Ishikawa (cell line): ENCODE measurements around the gene CLDN5.

Source experiments
- CEBPB ChIP-seq: IDR thresholded peaks from 2 replicates; pipeline ENCODE4 v1.6.1; 2012
- CREB1 ChIP-seq: IDR thresholded peaks from 2 replicates; pipeline ENCODE4 v1.6.1; 2012; ENCODE audit warnings: low read depth
- EGR1 ChIP-seq: IDR thresholded peaks from 2 replicates; pipeline ENCODE4 v1.6.1; 2012
- EP300 ChIP-seq: IDR thresholded peaks from 2 replicates; pipeline ENCODE4 v1.6.1; 2012; ENCODE audit warnings: borderline replicate concordance
- FOXM1 ChIP-seq: IDR thresholded peaks from 2 replicates; pipeline ENCODE4 v1.6.1; 2012; ENCODE audit warnings: low read depth, borderline replicate concordance
- NFIC ChIP-seq: IDR thresholded peaks from 2 replicates; pipeline ENCODE4 v1.6.1; 2012
- RAD21 ChIP-seq: IDR thresholded peaks from 2 replicates; pipeline ENCODE4 v1.6.1; 2012; ENCODE audit warnings: low read depth
- TAF1 ChIP-seq: IDR thresholded peaks from 2 replicates; pipeline ENCODE4 v1.6.1; 2012; ENCODE audit warnings: low read depth, mild to moderate bottlenecking
- TCF12 ChIP-seq: IDR thresholded peaks from 2 replicates; pipeline ENCODE4 v1.6.1; 2012; ENCODE audit warnings: low read depth
- TEAD4 ChIP-seq: IDR thresholded peaks from 2 replicates; pipeline ENCODE4 v1.6.1; 2012
- YY1 ChIP-seq: IDR thresholded peaks from 2 replicates; pipeline ENCODE4 v1.6.1; 2012; ENCODE audit warnings: low read depth
- ZBTB7A ChIP-seq: IDR thresholded peaks from 2 replicates; pipeline ENCODE4 v1.6.1; 2012; ENCODE audit warnings: low read depth
- TF ChIP-seq, protein P1 (sequence below): IDR thresholded peaks from 2 replicates; pipeline ENCODE4 v1.6.1; 2012; ENCODE audit warnings: low read depth, mild to moderate bottlenecking
- TF ChIP-seq, protein P2 (sequence below): IDR thresholded peaks from 2 replicates; pipeline ENCODE4 v1.6.1; 2012
- TF ChIP-seq, protein P3 (sequence below): IDR thresholded peaks from 2 replicates; pipeline ENCODE4 v1.6.1; 2012

CLDN5 gene

DNA sequence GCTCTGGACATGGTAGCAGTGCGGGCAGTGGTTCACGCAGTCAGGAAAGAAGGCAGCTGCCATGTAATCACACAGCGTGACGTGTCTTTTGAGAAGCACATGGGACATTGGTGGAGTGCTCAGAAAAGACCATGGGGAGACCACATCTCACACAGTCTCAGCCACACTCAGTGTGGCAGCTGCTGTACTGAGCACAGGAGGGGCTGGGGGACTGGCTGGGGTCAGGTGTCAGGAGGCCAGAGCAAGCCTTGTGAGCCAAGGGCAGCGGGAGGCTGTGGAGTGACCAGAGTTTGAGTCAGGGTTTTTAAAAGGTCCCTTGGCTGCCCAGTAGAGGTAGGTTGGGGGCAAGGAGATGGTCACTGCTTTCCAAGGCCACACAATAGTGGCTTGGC lies 18.5 kb downstream of the CLDN5 start:
- no peak for TF ChIP-seq ZBTB7A
- no peak for TF ChIP-seq RAD21
- TF ChIP-seq, protein P1, sequence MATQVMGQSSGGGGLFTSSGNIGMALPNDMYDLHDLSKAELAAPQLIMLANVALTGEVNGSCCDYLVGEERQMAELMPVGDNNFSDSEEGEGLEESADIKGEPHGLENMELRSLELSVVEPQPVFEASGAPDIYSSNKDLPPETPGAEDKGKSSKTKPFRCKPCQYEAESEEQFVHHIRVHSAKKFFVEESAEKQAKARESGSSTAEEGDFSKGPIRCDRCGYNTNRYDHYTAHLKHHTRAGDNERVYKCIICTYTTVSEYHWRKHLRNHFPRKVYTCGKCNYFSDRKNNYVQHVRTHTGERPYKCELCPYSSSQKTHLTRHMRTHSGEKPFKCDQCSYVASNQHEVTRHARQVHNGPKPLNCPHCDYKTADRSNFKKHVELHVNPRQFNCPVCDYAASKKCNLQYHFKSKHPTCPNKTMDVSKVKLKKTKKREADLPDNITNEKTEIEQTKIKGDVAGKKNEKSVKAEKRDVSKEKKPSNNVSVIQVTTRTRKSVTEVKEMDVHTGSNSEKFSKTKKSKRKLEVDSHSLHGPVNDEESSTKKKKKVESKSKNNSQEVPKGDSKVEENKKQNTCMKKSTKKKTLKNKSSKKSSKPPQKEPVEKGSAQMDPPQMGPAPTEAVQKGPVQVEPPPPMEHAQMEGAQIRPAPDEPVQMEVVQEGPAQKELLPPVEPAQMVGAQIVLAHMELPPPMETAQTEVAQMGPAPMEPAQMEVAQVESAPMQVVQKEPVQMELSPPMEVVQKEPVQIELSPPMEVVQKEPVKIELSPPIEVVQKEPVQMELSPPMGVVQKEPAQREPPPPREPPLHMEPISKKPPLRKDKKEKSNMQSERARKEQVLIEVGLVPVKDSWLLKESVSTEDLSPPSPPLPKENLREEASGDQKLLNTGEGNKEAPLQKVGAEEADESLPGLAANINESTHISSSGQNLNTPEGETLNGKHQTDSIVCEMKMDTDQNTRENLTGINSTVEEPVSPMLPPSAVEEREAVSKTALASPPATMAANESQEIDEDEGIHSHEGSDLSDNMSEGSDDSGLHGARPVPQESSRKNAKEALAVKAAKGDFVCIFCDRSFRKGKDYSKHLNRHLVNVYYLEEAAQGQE: no peak
- no peak for TF ChIP-seq EGR1
- TF ChIP-seq TCF12: no peak
- TF ChIP-seq TAF1: no peak
- TF ChIP-seq YY1: no peak
- TF ChIP-seq FOXM1: no peak

DNA sequence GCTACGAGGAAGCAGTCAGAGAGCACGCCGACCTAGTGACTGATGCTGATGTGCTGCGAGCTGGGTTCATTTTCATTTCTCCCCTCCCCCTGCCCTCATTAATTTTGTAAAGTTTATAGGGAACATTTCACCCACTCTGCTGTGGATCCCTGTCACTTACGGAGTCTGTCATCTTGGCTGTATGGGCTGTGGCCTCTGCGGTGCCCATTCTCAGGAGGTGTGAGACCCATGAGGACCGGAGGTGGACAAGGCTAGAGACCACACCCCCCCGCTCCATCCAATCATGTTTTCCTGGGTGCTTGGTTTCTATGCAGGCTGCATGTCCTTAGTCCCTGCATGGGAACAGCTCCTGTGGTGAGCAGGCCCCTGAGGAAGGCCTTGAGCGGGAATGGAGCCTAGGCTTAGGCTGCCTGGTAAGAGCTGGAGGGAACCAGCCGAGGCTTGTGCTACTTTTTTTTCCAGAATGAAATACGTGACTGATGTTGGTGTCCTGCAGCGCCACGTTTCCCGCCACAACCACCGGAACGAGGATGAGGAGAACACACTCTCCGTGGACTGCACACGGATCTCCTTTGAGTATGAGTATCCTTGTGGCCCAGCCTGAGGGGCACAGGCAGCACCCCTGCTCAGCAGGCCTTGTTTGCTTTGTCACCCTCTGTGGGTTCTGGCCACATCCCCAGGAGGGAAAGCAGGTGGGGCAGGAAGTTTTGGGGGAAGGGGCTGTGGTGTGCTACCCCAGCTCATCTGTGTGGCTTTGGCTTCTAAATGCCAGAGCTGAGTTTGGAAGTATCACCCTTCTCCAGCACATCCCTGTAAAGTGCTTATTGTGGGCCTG lies 19.1 kb downstream of the CLDN5 start:
- TF ChIP-seq TEAD4: no peak
- no peak for TF ChIP-seq RAD21
- TF ChIP-seq NFIC: no peak
- no peak for TF ChIP-seq EP300
- TF ChIP-seq TAF1: no peak

DNA sequence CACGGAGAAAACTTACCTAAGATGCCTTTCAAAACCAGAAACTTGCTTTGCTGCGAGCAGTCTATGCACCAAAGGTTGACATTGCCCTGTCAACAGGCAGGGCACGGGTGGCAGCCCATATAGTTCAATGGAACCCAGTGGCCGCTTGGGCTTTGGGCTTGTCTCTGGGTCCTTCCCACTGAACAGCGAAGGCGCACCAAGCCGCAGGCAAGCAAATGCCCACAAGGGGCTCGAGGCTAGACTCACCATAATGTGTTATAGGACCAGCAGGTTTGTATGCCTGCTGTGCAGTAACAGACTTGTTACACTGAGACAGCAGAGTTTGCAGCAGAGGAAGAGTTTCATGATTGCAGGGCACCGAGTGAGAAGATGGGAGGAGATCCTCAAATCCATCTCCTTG lies 20.3 kb downstream of the CLDN5 start:
- TF ChIP-seq EP300 (no peak), YY1 (no peak), EGR1 (no peak), TEAD4 (no peak), RAD21 (no peak), ZBTB7A (no peak), TAF1 (no peak), TCF12 (no peak)
- TF ChIP-seq, protein P2, sequence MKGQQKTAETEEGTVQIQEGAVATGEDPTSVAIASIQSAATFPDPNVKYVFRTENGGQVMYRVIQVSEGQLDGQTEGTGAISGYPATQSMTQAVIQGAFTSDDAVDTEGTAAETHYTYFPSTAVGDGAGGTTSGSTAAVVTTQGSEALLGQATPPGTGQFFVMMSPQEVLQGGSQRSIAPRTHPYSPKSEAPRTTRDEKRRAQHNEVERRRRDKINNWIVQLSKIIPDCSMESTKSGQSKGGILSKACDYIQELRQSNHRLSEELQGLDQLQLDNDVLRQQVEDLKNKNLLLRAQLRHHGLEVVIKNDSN: no peak
- TF ChIP-seq, protein P1: no peak

DNA sequence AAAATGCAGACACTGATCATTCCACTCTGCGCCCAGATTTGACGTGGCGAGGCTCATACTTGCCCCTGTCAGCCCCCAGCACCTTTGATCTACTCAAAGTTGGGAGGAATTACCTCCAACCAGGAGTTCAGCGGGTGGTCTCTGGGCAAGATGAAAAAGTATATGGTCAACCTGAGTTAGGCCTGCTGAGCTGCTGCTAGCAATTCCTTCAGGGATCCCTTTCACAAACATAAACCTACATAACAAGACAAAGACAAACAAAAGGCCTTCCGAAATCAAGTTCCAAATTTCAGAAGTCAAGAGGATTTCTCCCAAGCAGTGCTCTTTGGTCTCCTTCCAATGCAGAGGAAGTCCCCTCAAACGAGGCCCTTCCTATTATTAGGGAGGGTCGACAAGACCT lies 20.8 kb downstream of the CLDN5 start:
- TF ChIP-seq CEBPB: no peak
- TF ChIP-seq CREB1: no peak
- no peak for TF ChIP-seq TCF12

DNA sequence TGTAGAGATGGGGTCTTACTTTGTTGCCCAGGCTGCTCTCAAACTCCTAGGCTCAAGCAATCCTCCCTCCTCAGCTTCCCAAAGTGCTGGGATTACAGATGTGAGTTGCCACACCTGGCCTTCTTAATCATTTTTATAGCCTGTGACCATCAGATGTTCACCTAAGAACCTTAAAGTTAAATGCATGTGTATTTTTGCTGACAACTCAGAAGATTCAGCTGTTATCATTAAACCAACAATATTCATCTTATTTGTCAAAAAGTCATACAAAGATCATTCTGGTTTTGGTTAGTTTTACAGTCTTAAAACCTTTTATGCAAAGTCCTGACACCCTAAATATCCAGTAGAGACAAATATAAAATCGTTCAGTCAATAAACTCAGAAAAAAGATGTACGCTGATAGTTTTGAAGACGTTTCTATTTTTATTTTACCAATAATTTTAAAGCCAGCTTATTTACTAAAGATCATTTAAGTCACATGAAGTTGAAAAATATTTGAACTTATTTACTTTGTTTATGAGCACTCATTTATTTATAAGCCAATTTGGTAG lies 22.2 kb downstream of the CLDN5 start:
- TF ChIP-seq YY1 (no peak), EGR1 (no peak), TEAD4 (no peak), TCF12 (no peak), FOXM1 (no peak), CREB1 (no peak)
- TF ChIP-seq, protein P3, sequence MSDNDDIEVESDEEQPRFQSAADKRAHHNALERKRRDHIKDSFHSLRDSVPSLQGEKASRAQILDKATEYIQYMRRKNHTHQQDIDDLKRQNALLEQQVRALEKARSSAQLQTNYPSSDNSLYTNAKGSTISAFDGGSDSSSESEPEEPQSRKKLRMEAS: no peak

DNA sequence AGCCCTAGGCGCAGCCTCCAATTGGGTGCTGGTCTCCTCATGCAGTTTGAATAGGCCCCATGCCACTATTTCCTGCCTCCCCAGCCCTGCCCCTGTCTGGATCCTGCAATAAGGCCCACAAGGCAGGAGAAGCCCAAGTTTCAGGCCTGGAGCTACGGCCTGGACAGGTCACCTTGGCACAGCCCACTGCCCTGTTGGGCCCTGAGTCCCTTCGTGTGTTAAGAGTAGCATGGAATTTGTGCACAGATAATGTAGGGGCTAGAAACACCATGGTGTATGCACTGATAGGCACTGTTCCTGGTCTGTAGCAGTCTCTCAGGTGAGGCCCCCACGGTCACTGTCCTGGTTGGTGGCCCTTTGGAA lies 24.3 kb downstream of the CLDN5 start:
- TF ChIP-seq FOXM1 (no peak), TCF12 (no peak), TEAD4 (no peak), TAF1 (no peak), NFIC (no peak), YY1 (no peak), EP300 (no peak), RAD21 (no peak)
- TF ChIP-seq, protein P2: no peak
- TF ChIP-seq, protein P3: no peak
